H9 (cell line): ENCODE data around the gene DUS4L. TPM values are rescaled to one million over a fixed set of nuclear protein-coding genes. Genes with fewer than 3 reads are reported as not detected.

Experiments
- DNase-seq: peaks from one replicate; pipeline ENCODE4 v3.0.0-alpha.2; 2017
- H2AFZ ChIP-seq: one replicate; pipeline ENCODE4 v1.6.1; 2013; ENCODE audit warnings: mild to moderate bottlenecking, low read length, control low read depth, moderate library complexity
- H2AK5ac ChIP-seq: 2 replicates; pipeline ENCODE4 v1.6.1; 2013; ENCODE audit warnings: low read length, control low read depth, mixed read lengths; ENCODE audit not compliant: insufficient read length
- H2BK120ac ChIP-seq: one replicate; pipeline ENCODE4 v1.6.1; 2013; ENCODE audit warnings: low read depth, mild to moderate bottlenecking, low read length, control low read depth, inconsistent platforms; ENCODE audit not compliant: poor library complexity, severe bottlenecking
- H2BK12ac ChIP-seq: 2 replicates; pipeline ENCODE4 v1.6.1; 2013; ENCODE audit warnings: low read length, control low read depth, mixed read lengths, low read depth; ENCODE audit not compliant: insufficient read length
- H2BK15ac ChIP-seq: 2 replicates; pipeline ENCODE4 v1.6.1; 2013; ENCODE audit warnings: low read depth, low read length, control low read depth
- H2BK20ac ChIP-seq: one replicate; pipeline ENCODE4 v1.6.1; 2013; ENCODE audit warnings: low read depth, mild to moderate bottlenecking, low read length, control low read depth, inconsistent platforms; ENCODE audit not compliant: poor library complexity, severe bottlenecking
- H2BK5ac ChIP-seq: 2 replicates; pipeline ENCODE4 v1.6.1; 2013; ENCODE audit warnings: low read length, control low read depth, mixed read lengths; ENCODE audit not compliant: insufficient read length
- H3K14ac ChIP-seq: 2 replicates; pipeline ENCODE4 v1.6.1; 2013; ENCODE audit warnings: low read length, control low read depth; ENCODE audit not compliant: insufficient read depth
- H3K18ac ChIP-seq: 2 replicates; pipeline ENCODE4 v1.6.1; 2013; ENCODE audit warnings: low read depth, mild to moderate bottlenecking, mixed read lengths, low read length, control low read depth; ENCODE audit not compliant: insufficient read length
- H3K23ac ChIP-seq: 2 replicates; pipeline ENCODE4 v1.6.1; 2013; ENCODE audit warnings: low read length, control low read depth, mixed read lengths, low read depth; ENCODE audit not compliant: insufficient read length
- H3K23me2 ChIP-seq: 2 replicates; pipeline ENCODE4 v1.6.1; 2013; ENCODE audit warnings: low read depth, mild to moderate bottlenecking, mixed read lengths, low read length, control low read depth; ENCODE audit not compliant: insufficient read length, poor library complexity, severe bottlenecking
- H3K27ac ChIP-seq: 2 replicates; pipeline ENCODE4 v1.5.1; 2013; ENCODE audit warnings: low read length, control low read depth, mixed read lengths, low read depth; ENCODE audit not compliant: insufficient read length
- H3K27me3 ChIP-seq: 2 replicates; pipeline ENCODE4 v1.6.1; 2013; ENCODE audit warnings: low read length, control low read depth, inconsistent platforms; ENCODE audit not compliant: insufficient read depth
- H3K4ac ChIP-seq: 2 replicates; pipeline ENCODE4 v1.6.1; 2013; ENCODE audit warnings: low read depth, mild to moderate bottlenecking, control low read depth, inconsistent platforms, low read length, moderate library complexity
- H3K4me1 ChIP-seq: 2 replicates; pipeline ENCODE4 v1.6.1; 2013; ENCODE audit warnings: low read length, control low read depth, inconsistent platforms; ENCODE audit not compliant: insufficient read depth
- H3K4me2 ChIP-seq: 2 replicates; pipeline ENCODE4 v1.6.1; 2013; ENCODE audit warnings: low read length, control low read depth, mixed read lengths; ENCODE audit not compliant: insufficient read length, insufficient read depth
- H3K56ac ChIP-seq: 2 replicates; pipeline ENCODE4 v1.6.1; 2013; ENCODE audit warnings: low read depth, mild to moderate bottlenecking, mixed read lengths, low read length, control low read depth; ENCODE audit not compliant: insufficient read length
- H3K79me1 ChIP-seq: 2 replicates; pipeline ENCODE4 v1.6.1; 2013; ENCODE audit warnings: low read depth, mild to moderate bottlenecking, moderate library complexity, low read length, control low read depth, inconsistent platforms; ENCODE audit not compliant: insufficient read depth, poor library complexity, severe bottlenecking
- H3K79me2 ChIP-seq: 2 replicates; pipeline ENCODE4 v1.6.1; 2013; ENCODE audit warnings: low read length, control low read depth, inconsistent platforms; ENCODE audit not compliant: insufficient read depth
- H3K9ac ChIP-seq: 2 replicates; pipeline ENCODE4 v1.6.1; 2013; ENCODE audit warnings: low read length, control low read depth, mixed read lengths; ENCODE audit not compliant: insufficient read length; ENCODE audit errors: extremely low read depth
- H3K9me3 ChIP-seq: one replicate; pipeline ENCODE4 v1.6.1; 2013; ENCODE audit warnings: low read depth, low read length, inconsistent platforms; ENCODE audit not compliant: control insufficient read depth
- H3T11ph ChIP-seq: one replicate; pipeline ENCODE4 v1.6.1; 2013; ENCODE audit warnings: mild to moderate bottlenecking, low read length, control low read depth, inconsistent platforms
- H4K20me1 ChIP-seq: one replicate; pipeline ENCODE4 v1.6.1; 2013; ENCODE audit not compliant: control insufficient read depth, insufficient read length, insufficient read depth
- H4K5ac ChIP-seq: 2 replicates; pipeline ENCODE4 v1.6.1; 2013; ENCODE audit warnings: low read depth, mild to moderate bottlenecking, mixed read lengths, low read length, control low read depth; ENCODE audit not compliant: insufficient read length
- H4K8ac ChIP-seq: replicated peaks from 2 replicates; pipeline ENCODE4 v1.6.1; 2013; ENCODE audit warnings: low read length, control low read depth, mixed read lengths, low read depth; ENCODE audit not compliant: insufficient read length
- H4K91ac ChIP-seq: 2 replicates; pipeline ENCODE4 v1.6.1; 2013; ENCODE audit warnings: low read depth, mild to moderate bottlenecking, moderate library complexity, mixed read lengths, low read length, control low read depth; ENCODE audit not compliant: insufficient read length
- H3K27ac Mint-ChIP-seq, 3 experiments: 2 replicates in 2 of 3; 3 replicates in 1 of 3; pipeline ENCODE4 v1.8.0; 2020 to 2021; ENCODE audit warnings: mixed read lengths in 3 of 3, mild to moderate bottlenecking in 1 of 3, moderate library complexity in 1 of 3
- H3K27me3 Mint-ChIP-seq: 2 replicates; pipeline ENCODE4 v1.8.0; 2021; ENCODE audit warnings: low read depth, mild to moderate bottlenecking, moderate library complexity, mixed read lengths
- H3K36me3 Mint-ChIP-seq, 3 experiments: 2 replicates in 2 of 3; 3 replicates in 1 of 3; pipeline ENCODE4 v1.8.0; 2020 to 2021; ENCODE audit warnings: low read depth in 3 of 3, mixed read lengths in 3 of 3; ENCODE audit not compliant: insufficient read depth in 1 of 3
- H3K4me1 Mint-ChIP-seq, 2 experiments: 2 replicates each; pipeline ENCODE4 v1.8.0; 2020; ENCODE audit warnings: mixed read lengths in 2 of 2
- H3K4me3 Mint-ChIP-seq, 2 experiments: 2 replicates in 1 of 2; 3 replicates in 1 of 2; pipeline ENCODE4 v1.8.0; 2020 to 2021; ENCODE audit warnings: mild to moderate bottlenecking in 2 of 2, mixed read lengths in 2 of 2, moderate library complexity in 1 of 2
- H3K9me3 Mint-ChIP-seq, 2 experiments: 2 replicates in 1 of 2; 3 replicates in 1 of 2; pipeline ENCODE4 v1.8.0; 2020; ENCODE audit warnings: mild to moderate bottlenecking in 2 of 2, mixed read lengths in 2 of 2, moderate library complexity in 1 of 2
- total RNA-seq: library from RNA; stranded (reverse); gene quantifications from 2 replicates; pipeline ENCODE4 v1.2.1, GENCODE V29; 2021
- TF ChIP-seq, protein P1 (sequence below): fragments of 200-600 bp; sonication (generic); conservative IDR thresholded peaks from 3 replicates; pipeline ENCODE4 v1.8.0; 2021; ENCODE audit warnings: antibody characterized with exemption, mild to moderate bottlenecking

DUS4L gene
- total RNA-seq, 1 experiment from 2014 or later, result 10.8 TPM

DNA sequence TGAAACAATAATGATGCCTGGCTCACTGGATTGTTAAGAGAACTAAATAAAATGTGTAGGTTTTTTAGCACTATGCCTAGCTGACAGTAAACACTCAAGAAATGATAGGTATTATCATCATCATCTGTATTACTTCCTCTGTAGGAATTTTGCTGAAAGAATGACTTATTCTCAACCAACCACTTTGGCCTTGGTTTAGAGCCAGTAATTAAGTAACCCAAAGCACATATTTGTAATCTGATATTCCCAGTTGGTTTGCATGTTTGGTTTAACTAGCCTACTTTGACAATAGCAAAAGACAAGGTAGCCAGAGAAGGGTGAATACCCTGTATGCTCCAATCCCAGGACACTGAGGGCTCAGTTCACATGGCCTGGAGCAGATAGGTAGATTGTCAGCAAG, 50.7 kb downstream of the DUS4L start:
- no peak overlapping the region for H2BK5ac ChIP-seq
- H2BK20ac ChIP-seq, result no peak overlapping the region
- no peaks in the 10 kb centered on the region for H3K9me3 Mint-ChIP-seq
- H3K27me3 Mint-ChIP-seq, result no peaks in the 10 kb centered on the region
- no peak overlapping the region for H2BK12ac ChIP-seq
- no peak overlapping the region for H3K4ac ChIP-seq
- H3K4me3 Mint-ChIP-seq, result no peak overlapping the region
- TF ChIP-seq, protein P1, sequence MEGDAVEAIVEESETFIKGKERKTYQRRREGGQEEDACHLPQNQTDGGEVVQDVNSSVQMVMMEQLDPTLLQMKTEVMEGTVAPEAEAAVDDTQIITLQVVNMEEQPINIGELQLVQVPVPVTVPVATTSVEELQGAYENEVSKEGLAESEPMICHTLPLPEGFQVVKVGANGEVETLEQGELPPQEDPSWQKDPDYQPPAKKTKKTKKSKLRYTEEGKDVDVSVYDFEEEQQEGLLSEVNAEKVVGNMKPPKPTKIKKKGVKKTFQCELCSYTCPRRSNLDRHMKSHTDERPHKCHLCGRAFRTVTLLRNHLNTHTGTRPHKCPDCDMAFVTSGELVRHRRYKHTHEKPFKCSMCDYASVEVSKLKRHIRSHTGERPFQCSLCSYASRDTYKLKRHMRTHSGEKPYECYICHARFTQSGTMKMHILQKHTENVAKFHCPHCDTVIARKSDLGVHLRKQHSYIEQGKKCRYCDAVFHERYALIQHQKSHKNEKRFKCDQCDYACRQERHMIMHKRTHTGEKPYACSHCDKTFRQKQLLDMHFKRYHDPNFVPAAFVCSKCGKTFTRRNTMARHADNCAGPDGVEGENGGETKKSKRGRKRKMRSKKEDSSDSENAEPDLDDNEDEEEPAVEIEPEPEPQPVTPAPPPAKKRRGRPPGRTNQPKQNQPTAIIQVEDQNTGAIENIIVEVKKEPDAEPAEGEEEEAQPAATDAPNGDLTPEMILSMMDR, result no peak
- DNase-seq, result no peak
- no peak overlapping the region for H2AFZ ChIP-seq
- no peaks in the 10 kb centered on the region for H3K79me2 ChIP-seq
- no peak overlapping the region for H3K18ac ChIP-seq
- H2BK15ac ChIP-seq, result no peak overlapping the region
- H3K4me2 ChIP-seq, result no peak overlapping the region
- no peak overlapping the region for H4K8ac ChIP-seq
- no peaks in the 10 kb centered on the region for H3K4me1 Mint-ChIP-seq
- H3T11ph ChIP-seq, result no peak overlapping the region
- no peak overlapping the region for H2AK5ac ChIP-seq
- no peaks in the 10 kb centered on the region for H3K79me1 ChIP-seq
- H3K27me3 ChIP-seq, result no peaks in the 10 kb centered on the region
- H3K23ac ChIP-seq, result no peak overlapping the region
- H3K9me3 ChIP-seq, result no peaks in the 10 kb centered on the region
- no peaks in the 10 kb centered on the region for H4K20me1 ChIP-seq
- no peak overlapping the region for H3K14ac ChIP-seq
- H2BK120ac ChIP-seq, result no peak overlapping the region
- no peak overlapping the region for H4K91ac ChIP-seq
- no peak overlapping the region for H3K9ac ChIP-seq
- H3K23me2 ChIP-seq, result no peaks in the 10 kb centered on the region
- no peak overlapping the region for H3K27ac Mint-ChIP-seq
- no peak overlapping the region for H4K5ac ChIP-seq
- H3K4me1 ChIP-seq, result no peaks in the 10 kb centered on the region
- H3K56ac ChIP-seq, result no peak overlapping the region
- H3K36me3 Mint-ChIP-seq, result peaks cover 0 to 5% (median 4%) of the 10 kb centered on the region in 3 experiments; a peak in 2 of 7 replicates
- H3K27ac ChIP-seq, result no peak overlapping the region
